GM12875 (cell line): ENCODE measurements around the gene TMEM94.

Source experiments
- H3K4me3 ChIP-seq: one replicate; pipeline ENCODE4 v1.5.1; 2011; ENCODE audit warnings: low read depth, low read length, control low read depth
- CTCF ChIP-seq: IDR thresholded peaks from 2 replicates; pipeline ENCODE4 v1.5.1; 2011; ENCODE audit warnings: low read depth, mild to moderate bottlenecking, control low read depth, inconsistent platforms, low read length, moderate library complexity, borderline replicate concordance; ENCODE audit not compliant: insufficient read depth

TMEM94 gene

GRCh38 chr17:75463603-75464002 is 7.2 kb downstream of the TMEM94 start:
- TF ChIP-seq CTCF = no peak
- no peak overlapping the region for H3K4me3 ChIP-seq

GRCh38 chr17:75465039-75465438 is 8.6 kb downstream of the TMEM94 start:
- H3K4me3 ChIP-seq = no peak overlapping the region
- TF ChIP-seq CTCF = no peak

GRCh38 chr17:75468291-75468754 is 11.9 kb downstream of the TMEM94 start:
- TF ChIP-seq CTCF = no peak
- no peak overlapping the region for H3K4me3 ChIP-seq

GRCh38 chr17:75468779-75469373 is 12.4 kb downstream of the TMEM94 start:
- no peak for TF ChIP-seq CTCF
- H3K4me3 ChIP-seq = no peak overlapping the region

GRCh38 chr17:75471207-75471606 is 14.8 kb downstream of the TMEM94 start:
- no peak overlapping the region for H3K4me3 ChIP-seq
- no peak for TF ChIP-seq CTCF

- TF ChIP-seq CTCF = no peak
These were observed 15.7 kb downstream of the TMEM94 start for GRCh38 chr17:75472119-75472518.

GRCh38 chr17:75473246-75473645 is 16.8 kb downstream of the TMEM94 start:
- TF ChIP-seq CTCF = no peak
- H3K4me3 ChIP-seq = no peak overlapping the region

More at GRCh38 chr17:75472119-75472518, 15.7 kb downstream of the TMEM94 start:
- H3K4me3 ChIP-seq = no peak overlapping the region
